Smooth muscle cell (in vitro differentiated cells): ENCODE measurements around the gene TMEM217. TPM values are rescaled to one million over a fixed set of nuclear protein-coding genes. Genes with fewer than 3 reads are reported as not detected.
"Not testable (repeated sequence)": the region's sequence is repeated elsewhere in the genome, so short reads cannot be mapped to it uniquely, and the experiment has no call there.

Source experiments
- DNase-seq: peaks from one replicate; lab custom pipeline; 2025; ENCODE audit not compliant: unreplicated experiment; lab: John Stamatoyannopoulos, UW
- H2AFZ ChIP-seq: fragments of 200-600 bp; sonication (generic); 2 replicates; pipeline ENCODE4 v1.6.0; 2016; ENCODE audit warnings: antibody characterized with exemption, low read depth, mild to moderate bottlenecking
- H3F3A ChIP-seq: fragments of 200-600 bp; sonication (generic); 2 replicates; pipeline ENCODE4 v1.6.0; 2017; ENCODE audit warnings: antibody characterized with exemption, low read depth
- H3K27ac ChIP-seq: fragments of 200-600 bp; sonication (generic); 2 replicates; pipeline ENCODE4 v1.5.1; 2016; ENCODE audit warnings: low read depth, mild to moderate bottlenecking
- H3K27me3 ChIP-seq: fragments of 200-600 bp; sonication (generic); 2 replicates; pipeline ENCODE4 v1.6.1; 2016; ENCODE audit warnings: low read depth, mild to moderate bottlenecking
- H3K36me3 ChIP-seq: fragments of 200-600 bp; sonication (generic); 2 replicates; pipeline ENCODE4 v1.5.1; 2016; ENCODE audit warnings: low read depth
- H3K4me1 ChIP-seq: fragments of 200-600 bp; sonication (generic); 2 replicates; pipeline ENCODE4 v1.5.1; 2016; ENCODE audit warnings: low read depth
- H3K4me2 ChIP-seq: fragments of 200-600 bp; sonication (generic); 2 replicates; pipeline ENCODE4 v1.6.0; 2016; ENCODE audit warnings: mild to moderate bottlenecking
- H3K4me3 ChIP-seq: fragments of 200-600 bp; sonication (generic); 2 replicates; pipeline ENCODE4 v1.5.1; 2016; ENCODE audit warnings: mild to moderate bottlenecking
- H3K79me2 ChIP-seq: fragments of 200-600 bp; sonication (generic); 2 replicates; pipeline ENCODE4 v1.6.0; 2016; ENCODE audit warnings: low read depth, mild to moderate bottlenecking
- H3K9ac ChIP-seq: fragments of 200-600 bp; sonication (generic); 2 replicates; pipeline ENCODE4 v1.6.0; 2016; ENCODE audit warnings: low read depth
- H3K9me3 ChIP-seq: fragments of 200-600 bp; sonication (generic); replicated peaks from 2 replicates; pipeline ENCODE4 v1.5.1; 2016; ENCODE audit warnings: low read depth
- H4K20me1 ChIP-seq: fragments of 200-600 bp; sonication (generic); 2 replicates; pipeline ENCODE4 v1.6.0; 2016; ENCODE audit warnings: low read depth
- WGBS: methylation state at CpG from one replicate; pipeline ENCODE4 v1.1.7; 2016; ENCODE audit warnings: low lambda C conversion rate; 5-methylcytosine and 5-hydroxymethylcytosine counted together
- polyA plus RNA-seq: library from polyadenylated mRNA; unstranded; fragments of >200 nt; fragmentation: Nextera tagmentation; extraction: Ambion mirVana; gene quantifications from 2 replicates; pipeline ENCODE4 v1.2.1, GENCODE V29; 2016
- total RNA-seq: library from RNA; depleted of rRNA; stranded (reverse); fragments of >200 nt; gene quantifications from 2 replicates; pipeline ENCODE4 v1.2.3, GENCODE V29; 2014
- TF ChIP-seq, protein P1 (sequence below): fragments of 200-600 bp; sonication (generic); IDR thresholded peaks from 2 replicates; pipeline ENCODE4 v1.5.1; 2017; ENCODE audit warnings: borderline replicate concordance, mild to moderate bottlenecking, antibody characterized with exemption; ENCODE audit not compliant: insufficient read depth, poor library complexity, severe bottlenecking

TMEM217 gene
- total and polyA plus RNA-seq, 2 experiments from 2014 or later, result 0.31 to 1.2 TPM

DNA sequence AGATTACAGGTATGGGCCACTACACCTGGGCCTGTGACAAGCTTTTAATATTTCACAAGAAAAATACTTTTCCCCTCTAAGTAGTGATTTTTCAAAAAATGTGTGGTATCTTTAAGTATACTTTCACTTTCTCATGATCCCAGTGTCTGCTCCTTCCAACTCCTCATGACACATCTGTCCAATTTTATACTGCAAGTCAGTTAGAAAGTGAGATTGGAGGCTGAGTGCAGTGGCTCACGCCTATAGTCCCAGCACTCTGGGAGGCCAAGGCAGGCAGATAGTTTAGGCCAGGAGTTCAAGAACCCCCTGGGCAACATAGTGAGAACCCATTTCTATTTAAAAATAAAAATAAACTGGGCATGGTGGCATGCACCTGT, 67.8 kb downstream of the TMEM217 start:
- Histone ChIP-seq H3K4me2 (no peak overlapping the region), H3K36me3 (no peaks in the 10 kb centered on the region), H3K27ac (no peak overlapping the region), H3K4me1 (no peaks in the 10 kb centered on the region), H3K4me3 (no peak overlapping the region), H3F3A (no peaks in the 10 kb centered on the region), H3K9ac (no peak overlapping the region), H3K79me2 (no peaks in the 10 kb centered on the region), H3K9me3 (no peaks in the 10 kb centered on the region), H3K27me3 (no peaks in the 10 kb centered on the region), H4K20me1 (no peaks in the 10 kb centered on the region), H2AFZ (no peak overlapping the region)
- TF ChIP-seq, protein P1, sequence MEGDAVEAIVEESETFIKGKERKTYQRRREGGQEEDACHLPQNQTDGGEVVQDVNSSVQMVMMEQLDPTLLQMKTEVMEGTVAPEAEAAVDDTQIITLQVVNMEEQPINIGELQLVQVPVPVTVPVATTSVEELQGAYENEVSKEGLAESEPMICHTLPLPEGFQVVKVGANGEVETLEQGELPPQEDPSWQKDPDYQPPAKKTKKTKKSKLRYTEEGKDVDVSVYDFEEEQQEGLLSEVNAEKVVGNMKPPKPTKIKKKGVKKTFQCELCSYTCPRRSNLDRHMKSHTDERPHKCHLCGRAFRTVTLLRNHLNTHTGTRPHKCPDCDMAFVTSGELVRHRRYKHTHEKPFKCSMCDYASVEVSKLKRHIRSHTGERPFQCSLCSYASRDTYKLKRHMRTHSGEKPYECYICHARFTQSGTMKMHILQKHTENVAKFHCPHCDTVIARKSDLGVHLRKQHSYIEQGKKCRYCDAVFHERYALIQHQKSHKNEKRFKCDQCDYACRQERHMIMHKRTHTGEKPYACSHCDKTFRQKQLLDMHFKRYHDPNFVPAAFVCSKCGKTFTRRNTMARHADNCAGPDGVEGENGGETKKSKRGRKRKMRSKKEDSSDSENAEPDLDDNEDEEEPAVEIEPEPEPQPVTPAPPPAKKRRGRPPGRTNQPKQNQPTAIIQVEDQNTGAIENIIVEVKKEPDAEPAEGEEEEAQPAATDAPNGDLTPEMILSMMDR, result no peak
- 78% methylated on average over 1 of the region's 1 CpG for WGBS
- DNase-seq, result no peak

DNA sequence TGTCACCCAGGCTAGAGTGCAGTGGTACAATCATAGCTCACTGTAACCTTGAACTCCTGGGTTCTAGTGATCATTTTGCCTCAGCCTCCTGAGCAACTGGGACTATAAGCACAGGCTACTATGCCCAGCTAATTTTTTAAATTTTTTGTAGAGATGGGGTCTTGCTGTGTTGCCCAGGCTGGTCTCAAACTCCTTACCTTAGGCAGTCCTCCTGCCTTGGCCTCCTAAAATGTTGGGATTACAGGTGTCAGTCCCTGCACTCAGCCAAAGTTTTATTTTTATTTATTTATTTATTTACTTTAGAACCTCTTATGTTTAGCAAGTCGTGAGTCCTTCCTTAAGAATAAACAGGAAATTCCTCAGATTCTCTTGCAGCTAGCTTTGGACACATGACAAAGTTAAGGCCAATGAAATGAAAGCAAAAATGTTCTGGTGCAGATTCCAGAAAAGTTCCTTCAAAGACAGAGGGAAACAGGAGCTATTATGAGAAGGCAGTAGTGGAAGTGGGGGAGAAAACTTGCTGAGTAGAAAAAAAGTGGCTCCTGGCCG, 68.9 kb downstream of the TMEM217 start:
- H3K27ac ChIP-seq, result no peak overlapping the region
- H3K4me1 ChIP-seq, result no peaks in the 10 kb centered on the region
- H4K20me1 ChIP-seq, result no peaks in the 10 kb centered on the region
- TF ChIP-seq, protein P1, result no peak
- H3K4me3 ChIP-seq, result no peak overlapping the region
- H3K27me3 ChIP-seq, result no peaks in the 10 kb centered on the region
- no peak overlapping the region for H3K4me2 ChIP-seq
- no peak overlapping the region for H2AFZ ChIP-seq
- WGBS, result 56% methylated on average over 2 of the region's 2 CpGs
- no peak overlapping the region for H3K9ac ChIP-seq
- H3K9me3 ChIP-seq, result no peaks in the 10 kb centered on the region
- H3K79me2 ChIP-seq, result no peaks in the 10 kb centered on the region
- DNase-seq, result no peak
- H3K36me3 ChIP-seq, result no peaks in the 10 kb centered on the region
- no peaks in the 10 kb centered on the region for H3F3A ChIP-seq

DNA sequence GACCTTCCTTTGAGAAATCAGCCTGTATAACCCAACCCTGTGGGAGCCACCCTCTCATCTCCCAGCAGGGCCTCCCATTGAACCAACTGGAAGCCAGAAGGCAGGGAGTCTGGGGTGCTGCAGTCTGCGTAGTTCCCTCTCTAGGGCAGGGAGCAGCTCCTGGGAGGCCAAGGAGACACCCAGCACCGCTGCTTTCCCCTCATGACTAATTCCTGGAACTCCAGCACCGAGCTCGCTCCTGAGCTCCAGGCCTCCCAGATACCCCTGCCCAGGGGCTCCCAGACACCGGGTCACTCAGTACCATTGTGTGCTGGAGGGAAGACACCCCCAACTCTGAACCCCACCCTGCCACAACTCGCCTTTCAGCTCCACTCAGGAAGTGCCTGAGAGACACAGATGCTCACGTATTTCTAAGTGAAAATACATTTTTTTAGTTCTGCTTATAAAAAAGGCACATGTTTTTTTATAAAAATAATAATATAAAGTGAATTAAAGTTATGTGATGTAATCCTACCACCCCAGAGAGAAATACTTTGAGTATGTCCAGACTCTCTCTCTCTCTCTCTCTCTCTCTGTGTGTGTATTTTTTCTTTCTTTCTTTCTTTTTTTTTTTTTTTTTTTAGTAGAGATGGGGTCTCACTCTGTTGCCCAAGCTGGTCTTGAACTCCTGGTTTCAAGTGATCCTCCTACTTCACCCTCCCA, 70.5 kb downstream of the TMEM217 start:
- no peaks in the 10 kb centered on the region for H3K27me3 ChIP-seq
- no peaks in the 10 kb centered on the region for H4K20me1 ChIP-seq
- no peaks in the 10 kb centered on the region for H3K36me3 ChIP-seq
- TF ChIP-seq, protein P1, result no peak
- H3K27ac ChIP-seq, result no peak overlapping the region
- WGBS, result 84% methylated on average over 7 of the region's 7 CpGs
- H3F3A ChIP-seq, result no peaks in the 10 kb centered on the region
- H3K4me2 ChIP-seq, result no peak overlapping the region
- no peak overlapping the region for H3K4me3 ChIP-seq
- H2AFZ ChIP-seq, result no peak overlapping the region
- no peaks in the 10 kb centered on the region for H3K4me1 ChIP-seq
- H3K9ac ChIP-seq, result no peak overlapping the region
- DNase-seq, result no peak
- H3K9me3 ChIP-seq, result no peaks in the 10 kb centered on the region
- H3K79me2 ChIP-seq, result no peaks in the 10 kb centered on the region

DNA sequence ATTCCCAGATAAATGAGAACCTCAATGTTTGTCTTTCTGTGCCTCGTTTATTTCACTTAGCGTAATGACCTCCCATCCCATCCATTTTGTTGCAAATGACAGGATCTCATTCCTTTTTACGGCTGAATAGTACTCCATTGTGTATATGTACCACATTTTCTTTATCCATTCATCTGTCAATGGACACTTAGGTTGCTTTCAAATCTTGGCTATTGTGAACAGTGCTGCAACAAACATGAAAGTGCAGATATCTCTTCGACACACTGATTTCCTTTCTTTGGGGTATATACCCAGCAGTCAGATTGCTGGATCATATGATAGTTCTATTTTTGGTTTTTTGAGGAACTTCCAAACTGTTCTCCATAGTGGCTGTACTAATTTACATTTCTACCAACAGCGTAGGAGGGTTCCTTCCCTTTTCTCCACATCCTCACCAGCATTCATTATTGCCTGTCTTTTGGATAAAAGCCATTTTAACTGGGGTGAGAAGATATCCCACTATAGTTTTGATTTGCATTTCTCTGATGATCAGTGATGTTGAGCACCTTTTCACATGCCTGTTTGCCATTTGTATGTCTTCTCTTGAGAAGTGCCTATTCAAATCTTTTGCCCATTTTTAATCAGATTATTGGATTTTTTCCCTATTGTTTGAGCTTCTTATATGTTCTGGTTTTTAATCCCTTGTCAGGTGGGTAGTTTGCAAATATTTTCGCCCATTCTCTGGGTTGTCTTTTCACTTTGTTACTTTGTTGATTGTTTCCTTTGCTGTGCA, 71.8 kb downstream of the TMEM217 start:
- not testable (repeated sequence) for H3K27ac ChIP-seq, H3K4me3 ChIP-seq, H3K4me2 ChIP-seq, H3K9me3 ChIP-seq, H3F3A ChIP-seq, H3K36me3 ChIP-seq, H2AFZ ChIP-seq, H3K79me2 ChIP-seq, H3K27me3 ChIP-seq, H3K4me1 ChIP-seq, DNase-seq, H4K20me1 ChIP-seq, H3K9ac ChIP-seq
- 91% methylated on average over 6 of the region's 6 CpGs for WGBS
